HepG2 (cell line): ENCODE results near the gene UBXN6. TPM values are rescaled to one million over a fixed set of nuclear protein-coding genes. Genes with fewer than 3 reads are reported as not detected.
A peak's percentile ranks its signal among the peaks of the same experiment; 100 is the strongest.

Source experiments
- ATAC-seq: fragments of 200-7000 bp; cut with Tn5 transposase; 3 replicates; pipeline ENCODE4 v1.9.1; 2020; ENCODE audit warnings: mild to moderate bottlenecking, moderate library complexity
- BruUV-seq: library from RNA; stranded (reverse); fragments of 400-500 nt; replicated peaks from 2 replicates; lab custom pipeline; 2021; lab: Mats Ljungman, UMichigan
- CTCF ChIA-PET: fragments of 300-600 bp; formaldehyde crosslinking; extraction: SDS; loops from one replicate; lab custom pipeline; 2021; ENCODE audit warnings: low total read pairs, inconsistent platforms, low intra/inter-chr PET ratio; lab: Yijun Ruan, JAX
- POLR2A ChIA-PET: fragments of 350-600 bp; sonication (Branson Sonifier 250); formaldehyde crosslinking; loops from one replicate; lab custom pipeline; 2020; ENCODE audit warnings: antibody characterized with exemption, inconsistent platforms; lab: Yijun Ruan, JAX
- DNase-seq: peaks from one replicate; pipeline ENCODE4 v3.0.0-alpha.2; 2015; ENCODE audit warnings: low spot score
- FAIRE-seq: peaks from 3 replicates; lab custom pipeline; 2011; peaks lifted over from hg19 to GRCh38; lab: Jason Lieb, UNC
- H2AFZ ChIP-seq: one replicate; pipeline ENCODE4 v1.6.1; 2011; ENCODE audit warnings: low read length, inconsistent platforms
- H3K27ac ChIP-seq: fragments of 300-600 bp; 3 replicates; pipeline ENCODE4 v1.8.0; 2011; ENCODE audit warnings: mixed run types, mild to moderate bottlenecking, mixed read lengths, low read length, inconsistent platforms; ENCODE audit not compliant: insufficient read depth; ENCODE audit errors: extremely low read length
- H3K27me3 ChIP-seq, 2 experiments: fragments of 200-600 bp in 1 of 2; 2 replicates in 1 of 2; 3 replicates in 1 of 2; pipeline versions ENCODE4 v1.6.0 to v1.8.0; 2011; ENCODE audit warnings: low read length in 2 of 2, mild to moderate bottlenecking in 2 of 2, moderate library complexity in 2 of 2, inconsistent platforms in 1 of 2; ENCODE audit not compliant: insufficient read depth in 2 of 2, control insufficient read depth in 1 of 2
- H3K36me3 ChIP-seq, 2 experiments: fragments of 200-600 bp in 1 of 2; replicated peaks in 1 of 2; 2 replicates in 1 of 2; 3 replicates in 1 of 2; pipeline versions ENCODE4 v1.5.1 to v1.8.0; 2011; ENCODE audit warnings: low read length in 2 of 2, inconsistent platforms in 1 of 2; ENCODE audit not compliant: insufficient read depth in 2 of 2, control insufficient read depth in 1 of 2
- H3K4me1 ChIP-seq: 2 replicates; pipeline ENCODE4 v1.5.1; 2012; ENCODE audit warnings: low read length, inconsistent platforms; ENCODE audit not compliant: insufficient read depth
- H3K4me2 ChIP-seq: 2 replicates; pipeline ENCODE4 v1.6.0; 2011; ENCODE audit warnings: low read depth, low read length, inconsistent platforms
- H3K4me3 ChIP-seq, 3 experiments: fragments of 200-600 bp in 1 of 3; sonication (generic), shearing (Covaris generic) in 1 of 3; replicated peaks in 1 of 3; 2 replicates each; pipeline ENCODE4 v1.5.1; 2011 to 2016; ENCODE audit warnings: low read length in 3 of 3, inconsistent platforms in 2 of 3, low read depth in 2 of 3, mild to moderate bottlenecking in 2 of 3, control low read depth in 1 of 3, mixed read lengths in 1 of 3; ENCODE audit not compliant: insufficient read depth in 1 of 3
- H3K79me2 ChIP-seq: one replicate; pipeline ENCODE4 v1.6.1; 2011; ENCODE audit warnings: low read length, inconsistent platforms; ENCODE audit not compliant: insufficient read depth
- H3K9ac ChIP-seq: 2 replicates; pipeline ENCODE4 v1.6.0; 2011; ENCODE audit warnings: mild to moderate bottlenecking, low read depth, low read length, inconsistent platforms; ENCODE audit not compliant: insufficient read depth
- H3K9me3 ChIP-seq: 2 replicates; pipeline ENCODE4 v1.5.1; 2012; ENCODE audit warnings: mild to moderate bottlenecking, low read length
- H4K20me1 ChIP-seq: 2 replicates; pipeline ENCODE4 v1.6.0; 2011; ENCODE audit warnings: inconsistent platforms, mild to moderate bottlenecking, low read length, moderate library complexity; ENCODE audit not compliant: insufficient read depth
- AGO2 ChIP-seq: fragments of 200-400 bp; formaldehyde crosslinking; optimal IDR thresholded peaks from 2 replicates; pipeline ENCODE3; 2017; ENCODE audit warnings: mild to moderate bottlenecking, low read depth, low read length, moderate library complexity
- ATF4 ChIP-seq, 2 experiments: fragments of 450-650 bp in 1 of 2; sonication (generic) in 1 of 2; formaldehyde crosslinking; IDR thresholded peaks; 2 replicates each; pipeline versions ENCODE4 v1.5.0 to v1.8.0; 2020 to 2022; ENCODE audit warnings: mild to moderate bottlenecking in 1 of 2, missing genetic modification reagents in 1 of 2
- CC2D1A ChIP-seq: sonication (generic); formaldehyde crosslinking; IDR thresholded peaks from 2 replicates; pipeline ENCODE4 v1.8.1; 2023; ENCODE audit warnings: mild to moderate bottlenecking, missing genetic modification reagents
- CEBPB ChIP-seq: IDR thresholded peaks from 2 replicates; pipeline ENCODE4 v1.6.1; 2011; ENCODE audit warnings: low read depth, low read length, improper control_type of control experiment, borderline replicate concordance
- ESRRA ChIP-seq: sonication (generic); formaldehyde crosslinking; IDR thresholded peaks from 2 replicates; pipeline ENCODE4 v1.5.1; 2020; ENCODE audit warnings: mild to moderate bottlenecking, low read depth, missing genetic modification reagents
- HMG20A ChIP-seq: IDR thresholded peaks from 2 replicates; pipeline ENCODE4 v1.6.1; 2016; ENCODE audit warnings: borderline replicate concordance
- NBN ChIP-seq: fragments of 450-650 bp; conservative IDR thresholded peaks from 2 replicates; pipeline ENCODE4 v1.6.1; 2017
- PHF5A ChIP-seq: IDR thresholded peaks from one replicate; pipeline ENCODE4 v1.6.1; 2018; ENCODE audit warnings: low read depth, missing genetic modification reagents; ENCODE audit not compliant: unreplicated experiment
- ZC3H13 ChIP-seq: sonication (generic); formaldehyde crosslinking; IDR thresholded peaks from 2 replicates; pipeline ENCODE4 v1.8.1; 2023; ENCODE audit warnings: mild to moderate bottlenecking, missing genetic modification reagents, moderate library complexity
- ZFP82 ChIP-seq: sonication (generic); formaldehyde crosslinking; IDR thresholded peaks from 2 replicates; pipeline ENCODE4 v1.5.1; 2020; ENCODE audit warnings: mild to moderate bottlenecking, missing genetic modification reagents, borderline replicate concordance
- ZFY ChIP-seq: sonication (generic); formaldehyde crosslinking; IDR thresholded peaks from 2 replicates; pipeline ENCODE4 v1.4.0; 2020; ENCODE audit warnings: missing genetic modification reagents
- ZMYM3 ChIP-seq: sonication (generic); formaldehyde crosslinking; IDR thresholded peaks from 2 replicates; pipeline ENCODE4 v1.5.1; 2020; ENCODE audit warnings: mild to moderate bottlenecking, missing genetic modification reagents
- ZNF121 ChIP-seq: sonication (generic); formaldehyde crosslinking; IDR thresholded peaks from 2 replicates; pipeline ENCODE4 v1.5.0; 2020; ENCODE audit warnings: mild to moderate bottlenecking, missing genetic modification reagents
- ZNF232 ChIP-seq: sonication (generic); formaldehyde crosslinking; IDR thresholded peaks from 2 replicates; pipeline ENCODE4 v1.4.0; 2020; ENCODE audit warnings: missing genetic modification reagents, borderline replicate concordance
- ZNF24 ChIP-seq: fragments of 450-650 bp; IDR thresholded peaks from 2 replicates; pipeline ENCODE4 v1.6.1; 2017; ENCODE audit warnings: antibody characterized with exemption, mild to moderate bottlenecking
- ZNF362 ChIP-seq: sonication (generic); formaldehyde crosslinking; IDR thresholded peaks from 2 replicates; pipeline ENCODE4 v1.4.0; 2020; ENCODE audit warnings: missing genetic modification reagents, mild to moderate bottlenecking, borderline replicate concordance
- ZNF44 ChIP-seq: sonication (generic); formaldehyde crosslinking; IDR thresholded peaks from 2 replicates; pipeline ENCODE4 v1.5.1; 2020; ENCODE audit warnings: mild to moderate bottlenecking, missing genetic modification reagents
- ZNF546 ChIP-seq: sonication (generic); formaldehyde crosslinking; conservative IDR thresholded peaks from 2 replicates; pipeline ENCODE4 v1.8.1; 2023; ENCODE audit warnings: mild to moderate bottlenecking, missing genetic modification reagents
- ZNF556 ChIP-seq: sonication (generic); formaldehyde crosslinking; IDR thresholded peaks from 2 replicates; pipeline ENCODE4 v1.4.0; 2020; ENCODE audit warnings: mild to moderate bottlenecking, missing genetic modification reagents, borderline replicate concordance
- ZNF770 ChIP-seq: sonication (generic); formaldehyde crosslinking; IDR thresholded peaks from 2 replicates; pipeline ENCODE4 v1.5.0; 2020; ENCODE audit warnings: mild to moderate bottlenecking, missing genetic modification reagents
- WGBS: methylation state at CpG from one replicate; pipeline ENCODE4 v1.1.6; 2017; ENCODE audit warnings: low lambda C conversion rate; 5-methylcytosine and 5-hydroxymethylcytosine counted together
- in situ Hi-C: cut with HindIII; loops from 2 replicates; pipeline ENCODE4 v1.10.0; 2017; ENCODE audit warnings: low pct_unique_long_range_greater_than_20kb; ENCODE audit not compliant: extremely low pct_ligation_motif_present
- intact Hi-C: fragments of 100-400 bp; cut with micrococcal nuclease; formaldehyde crosslinking; loops from one replicate; pipeline ENCODE4 v1.10.0; 2022; ENCODE audit not compliant: unreplicated experiment
- polyA plus RNA-seq, 8 experiments: library from polyadenylated mRNA; depleted of rRNA in 3 of 8; stranded (reverse) in 7 of 8; unstranded in 1 of 8; fragments of >200 nt; fragmentation: Illumina TruSeq in 4 of 8; extraction: Trizol in 4 of 8; gene quantifications; 2 replicates each; pipeline versions ENCODE4 v1.2.1 to v1.2.3, GENCODE V29; 2011 to 2016; ENCODE audit warnings: low read depth in 4 of 8, missing spikeins in 1 of 8, mixed read lengths in 1 of 8; ENCODE audit not compliant: insufficient read depth in 1 of 8
- total RNA-seq, 5 experiments: library from RNA; depleted of rRNA; stranded (reverse); fragments of >200 nt; fragmentation: Illumina TruSeq; extraction: Trizol; gene quantifications; 2 replicates each; pipeline ENCODE4 v1.2.3, GENCODE V29; 2016; ENCODE audit warnings: low read depth in 1 of 5

Gene UBXN6
- total and polyA plus RNA-seq, 2 of the 13 experiments (the other 11 are each of a cell fraction or from before 2014, with no cell fraction given): 34.9 to 35.5 TPM

GRCh38 chr19:4467835-4468234 is 10.2 kb upstream of the UBXN6 start (continued):
- TF ChIP-seq HMG20A (CRISPR knock-in tag) (no peak), ZNF232 (CRISPR knock-in tag) (no peak), NBN (no peak), ZC3H13 (no peak), ZFP82 (CRISPR knock-in tag) (no peak), AGO2 (no peak), ZNF546 (CRISPR knock-in tag) (no peak)
- TF ChIP-seq, all 625 proteins: peak for 0

- no peaks in the 10 kb centered on the region for H4K20me1 ChIP-seq
- POLR2A ChIA-PET: no interaction called here
- H3K4me1 ChIP-seq: peaks cover 23% of the 10 kb centered on the region
- no peaks in the 10 kb centered on the region for H3K27me3 ChIP-seq
- in situ Hi-C loops (no loop called here), intact Hi-C loops (no loop called here)
- H3K36me3 ChIP-seq: no peaks in the 10 kb centered on the region
- H2AFZ ChIP-seq: no peak overlapping the region
- H3K9me3 ChIP-seq: no peaks in the 10 kb centered on the region
- 32% methylated on average over 8 of the region's 8 CpGs for WGBS
- no peak overlapping the region for H3K4me3 ChIP-seq
- DNase-seq (no peak), ATAC-seq (no peak), FAIRE-seq (no peak)
- TF ChIP-seq ZMYM3 (CRISPR knock-in tag): peak; percentile 44; the same call in 1 of the 2 replicates
- TF ChIP-seq ZNF24: no peak
- TF ChIP-seq ZNF770 (CRISPR knock-in tag): peak; percentile 72
- no peak for TF ChIP-seq ZNF556 (CRISPR knock-in tag)
- no peak for TF ChIP-seq ESRRA (CRISPR knock-in tag)
- TF ChIP-seq ZFY (CRISPR knock-in tag): no peak
- TF ChIP-seq CEBPB: peak; percentile 37; the same call in 1 of the 2 replicates
- 0 out of 2 replicates have a peak, but pooled peaks have one; percentile 10 for TF ChIP-seq ZNF362 (CRISPR knock-in tag)
- TF ChIP-seq CC2D1A (CRISPR knock-in tag): no peak
- no peak for TF ChIP-seq PHF5A
- TF ChIP-seq ZNF44: no peak
- peak; percentile 91 for TF ChIP-seq ZNF121
- 0 out of 4 replicates have a peak, but pooled peaks of 1 of the 2 experiments have one; percentile 5 for TF ChIP-seq ATF4 (CRISPR knock-in tag; IDR thresholded peaks at IDR 0.05)
- CTCF ChIA-PET: no interaction called here
- H3K4me2 ChIP-seq: 0 out of 2 replicates have a peak overlapping the region, but pooled peaks have one; percentile 27
- H3K27ac ChIP-seq: no peak overlapping the region
- no peaks in the 10 kb centered on the region for H3K79me2 ChIP-seq
- H3K9ac ChIP-seq: no peak overlapping the region
- BruUV-seq: no TSS peak
These were observed 7.4 kb upstream of the UBXN6 start for GRCh38 chr19:4464815-4465581.
